HepG2 (cell line): ENCODE results near the gene SAMD4A. TPM values are rescaled to one million over a fixed set of nuclear protein-coding genes. Genes with fewer than 3 reads are reported as not detected.
A peak's percentile ranks its signal among the peaks of the same experiment; 100 is the strongest.

Source experiments
- ATAC-seq: fragments of 200-7000 bp; cut with Tn5 transposase; 3 replicates; pipeline ENCODE4 v1.9.1; 2020; ENCODE audit warnings: mild to moderate bottlenecking, moderate library complexity
- BruUV-seq: library from RNA; stranded (reverse); fragments of 400-500 nt; replicated peaks from 2 replicates; lab custom pipeline; 2021; lab: Mats Ljungman, UMichigan
- CTCF ChIA-PET: fragments of 300-600 bp; formaldehyde crosslinking; extraction: SDS; loops from one replicate; lab custom pipeline; 2021; ENCODE audit warnings: low total read pairs, inconsistent platforms, low intra/inter-chr PET ratio; lab: Yijun Ruan, JAX
- POLR2A ChIA-PET: fragments of 350-600 bp; sonication (Branson Sonifier 250); formaldehyde crosslinking; loops from one replicate; lab custom pipeline; 2020; ENCODE audit warnings: antibody characterized with exemption, inconsistent platforms; lab: Yijun Ruan, JAX
- DNase-seq: peaks from one replicate; pipeline ENCODE4 v3.0.0-alpha.2; 2015; ENCODE audit warnings: low spot score
- FAIRE-seq: peaks from 3 replicates; lab custom pipeline; 2011; peaks lifted over from hg19 to GRCh38; lab: Jason Lieb, UNC
- H2AFZ ChIP-seq: one replicate; pipeline ENCODE4 v1.6.1; 2011; ENCODE audit warnings: low read length, inconsistent platforms
- H3K27ac ChIP-seq: fragments of 300-600 bp; 3 replicates; pipeline ENCODE4 v1.8.0; 2011; ENCODE audit warnings: mixed run types, mild to moderate bottlenecking, mixed read lengths, low read length, inconsistent platforms; ENCODE audit not compliant: insufficient read depth; ENCODE audit errors: extremely low read length
- H3K27me3 ChIP-seq, 2 experiments: fragments of 200-600 bp in 1 of 2; 2 replicates in 1 of 2; 3 replicates in 1 of 2; pipeline versions ENCODE4 v1.6.0 to v1.8.0; 2011; ENCODE audit warnings: low read length in 2 of 2, mild to moderate bottlenecking in 2 of 2, moderate library complexity in 2 of 2, inconsistent platforms in 1 of 2; ENCODE audit not compliant: insufficient read depth in 2 of 2, control insufficient read depth in 1 of 2
- H3K36me3 ChIP-seq, 2 experiments: fragments of 200-600 bp in 1 of 2; replicated peaks in 1 of 2; 2 replicates in 1 of 2; 3 replicates in 1 of 2; pipeline versions ENCODE4 v1.5.1 to v1.8.0; 2011; ENCODE audit warnings: low read length in 2 of 2, inconsistent platforms in 1 of 2; ENCODE audit not compliant: insufficient read depth in 2 of 2, control insufficient read depth in 1 of 2
- H3K4me1 ChIP-seq: 2 replicates; pipeline ENCODE4 v1.5.1; 2012; ENCODE audit warnings: low read length, inconsistent platforms; ENCODE audit not compliant: insufficient read depth
- H3K4me2 ChIP-seq: 2 replicates; pipeline ENCODE4 v1.6.0; 2011; ENCODE audit warnings: low read depth, low read length, inconsistent platforms
- H3K4me3 ChIP-seq, 3 experiments: fragments of 200-600 bp in 1 of 3; sonication (generic), shearing (Covaris generic) in 1 of 3; replicated peaks in 1 of 3; 2 replicates each; pipeline ENCODE4 v1.5.1; 2011 to 2016; ENCODE audit warnings: low read length in 3 of 3, inconsistent platforms in 2 of 3, low read depth in 2 of 3, mild to moderate bottlenecking in 2 of 3, control low read depth in 1 of 3, mixed read lengths in 1 of 3; ENCODE audit not compliant: insufficient read depth in 1 of 3
- H3K79me2 ChIP-seq: one replicate; pipeline ENCODE4 v1.6.1; 2011; ENCODE audit warnings: low read length, inconsistent platforms; ENCODE audit not compliant: insufficient read depth
- H3K9ac ChIP-seq: 2 replicates; pipeline ENCODE4 v1.6.0; 2011; ENCODE audit warnings: mild to moderate bottlenecking, low read depth, low read length, inconsistent platforms; ENCODE audit not compliant: insufficient read depth
- H3K9me3 ChIP-seq: 2 replicates; pipeline ENCODE4 v1.5.1; 2012; ENCODE audit warnings: mild to moderate bottlenecking, low read length
- H4K20me1 ChIP-seq: 2 replicates; pipeline ENCODE4 v1.6.0; 2011; ENCODE audit warnings: inconsistent platforms, mild to moderate bottlenecking, low read length, moderate library complexity; ENCODE audit not compliant: insufficient read depth
- CAMTA2 ChIP-seq: sonication (generic); formaldehyde crosslinking; IDR thresholded peaks from 2 replicates; pipeline ENCODE4 v1.4.0; 2020; ENCODE audit warnings: mild to moderate bottlenecking, missing genetic modification reagents, borderline replicate concordance
- HNF4A ChIP-seq: sonication (generic); formaldehyde crosslinking; IDR thresholded peaks from 2 replicates; pipeline ENCODE4 v1.4.0; 2020; ENCODE audit warnings: missing genetic modification reagents
- KLF13 ChIP-seq: sonication (generic); formaldehyde crosslinking; IDR thresholded peaks from 2 replicates; pipeline ENCODE4 v1.4.0; 2020; ENCODE audit warnings: mild to moderate bottlenecking, missing genetic modification reagents
- KLF15 ChIP-seq: sonication (generic); formaldehyde crosslinking; IDR thresholded peaks from 2 replicates; pipeline ENCODE4 v1.8.1; 2023; ENCODE audit warnings: borderline replicate concordance, mild to moderate bottlenecking, inconsistent platforms, missing genetic modification reagents, mixed read lengths
- MAZ ChIP-seq, 2 experiments: sonication (generic) in 1 of 2; formaldehyde crosslinking in 1 of 2; IDR thresholded peaks; 2 replicates each; pipeline versions ENCODE4 v1.5.0 to v1.6.1; 2012 to 2020; ENCODE audit warnings: low read depth in 2 of 2, mild to moderate bottlenecking in 2 of 2, borderline replicate concordance in 1 of 2, improper control_type of control experiment in 1 of 2, low read length in 1 of 2, missing genetic modification reagents in 1 of 2, moderate library complexity in 1 of 2
- NONO ChIP-seq, 2 experiments: fragments of 450-650 bp in 1 of 2; sonication (generic) in 1 of 2; formaldehyde crosslinking in 1 of 2; IDR thresholded peaks in 1 of 2; conservative IDR thresholded peaks in 1 of 2; 2 replicates each; pipeline versions ENCODE4 v1.6.1 to v1.8.0; 2017 to 2022; ENCODE audit warnings: mild to moderate bottlenecking in 1 of 2, missing genetic modification reagents in 1 of 2, moderate library complexity in 1 of 2
- STAG1 ChIP-seq: sonication (generic); formaldehyde crosslinking; IDR thresholded peaks from 2 replicates; pipeline ENCODE4 v1.4.0; 2020; ENCODE audit warnings: missing genetic modification reagents
- XRCC5 ChIP-seq: fragments of 200-400 bp; formaldehyde crosslinking; optimal IDR thresholded peaks from 2 replicates; pipeline ENCODE3; 2017; ENCODE audit warnings: mild to moderate bottlenecking, low read length
- ZNF230 ChIP-seq: sonication (generic); formaldehyde crosslinking; IDR thresholded peaks from 2 replicates; pipeline ENCODE4 v1.4.0; 2020; ENCODE audit warnings: mild to moderate bottlenecking, missing genetic modification reagents
- ZNF768 ChIP-seq: sonication (generic); formaldehyde crosslinking; IDR thresholded peaks from 2 replicates; pipeline ENCODE4 v1.4.0; 2020; ENCODE audit warnings: missing genetic modification reagents
- WGBS: methylation state at CpG from one replicate; pipeline ENCODE4 v1.1.6; 2017; ENCODE audit warnings: low lambda C conversion rate; 5-methylcytosine and 5-hydroxymethylcytosine counted together
- in situ Hi-C: cut with HindIII; loops from 2 replicates; pipeline ENCODE4 v1.10.0; 2017; ENCODE audit warnings: low pct_unique_long_range_greater_than_20kb; ENCODE audit not compliant: extremely low pct_ligation_motif_present
- intact Hi-C: fragments of 100-400 bp; cut with micrococcal nuclease; formaldehyde crosslinking; loops from one replicate; pipeline ENCODE4 v1.10.0; 2022; ENCODE audit not compliant: unreplicated experiment
- polyA plus RNA-seq, 8 experiments: library from polyadenylated mRNA; depleted of rRNA in 3 of 8; stranded (reverse) in 7 of 8; unstranded in 1 of 8; fragments of >200 nt; fragmentation: Illumina TruSeq in 4 of 8; extraction: Trizol in 4 of 8; gene quantifications; 2 replicates each; pipeline versions ENCODE4 v1.2.1 to v1.2.3, GENCODE V29; 2011 to 2016; ENCODE audit warnings: low read depth in 4 of 8, missing spikeins in 1 of 8, mixed read lengths in 1 of 8; ENCODE audit not compliant: insufficient read depth in 1 of 8
- total RNA-seq, 5 experiments: library from RNA; depleted of rRNA; stranded (reverse); fragments of >200 nt; fragmentation: Illumina TruSeq; extraction: Trizol; gene quantifications; 2 replicates each; pipeline ENCODE4 v1.2.3, GENCODE V29; 2016; ENCODE audit warnings: low read depth in 1 of 5
- TF ChIP-seq, protein P1 (sequence below): sonication (generic); formaldehyde crosslinking; IDR thresholded peaks from 2 replicates; pipeline ENCODE4 v1.5.0; 2020; ENCODE audit warnings: mild to moderate bottlenecking, missing genetic modification reagents

Gene SAMD4A
- total and polyA plus RNA-seq, 2 of the 13 experiments (the other 11 are each of a cell fraction or from before 2014, with no cell fraction given): 11.8 to 13.0 TPM

GRCh38 chr14:54772451-54772881, 205.5 kb downstream of the SAMD4A start:
- in situ Hi-C loops (loop anchor here (5.0 kb wide), 1 partner anchor 205 kb away; the partner anchor contains the start of gene SAMD4A), intact Hi-C loops (no loop called here)
- Histone ChIP-seq H3K36me3 (peaks cover 41 to 86% of the 10 kb centered on the region in 2 experiments), H3K4me1 (peaks cover 25% of the 10 kb centered on the region), H2AFZ (no peak overlapping the region), H3K27me3 (no peaks in the 10 kb centered on the region), H3K4me2 (no peak overlapping the region), H3K4me3 (no peak overlapping the region), H3K27ac (no peak overlapping the region), H3K9me3 (no peaks in the 10 kb centered on the region), H3K79me2 (no peaks in the 10 kb centered on the region), H4K20me1 (no peaks in the 10 kb centered on the region), H3K9ac (no peak overlapping the region)
- ChIA-PET POLR2A (no interaction called here), CTCF (interaction anchor here (3.0 kb wide), 1 partner anchor 208 kb away, joined by 39 read pairs; no protein-coding TSS in a partner anchor)
- 95% methylated on average over 7 of the region's 7 CpGs for WGBS
- FAIRE-seq (no peak), DNase-seq (no peak), ATAC-seq (no peak)
- TF ChIP-seq KLF15 (no peak), KLF13 (no peak), ZNF230 (CRISPR knock-in tag) (no peak)
- BruUV-seq: no TSS peak

DNA sequence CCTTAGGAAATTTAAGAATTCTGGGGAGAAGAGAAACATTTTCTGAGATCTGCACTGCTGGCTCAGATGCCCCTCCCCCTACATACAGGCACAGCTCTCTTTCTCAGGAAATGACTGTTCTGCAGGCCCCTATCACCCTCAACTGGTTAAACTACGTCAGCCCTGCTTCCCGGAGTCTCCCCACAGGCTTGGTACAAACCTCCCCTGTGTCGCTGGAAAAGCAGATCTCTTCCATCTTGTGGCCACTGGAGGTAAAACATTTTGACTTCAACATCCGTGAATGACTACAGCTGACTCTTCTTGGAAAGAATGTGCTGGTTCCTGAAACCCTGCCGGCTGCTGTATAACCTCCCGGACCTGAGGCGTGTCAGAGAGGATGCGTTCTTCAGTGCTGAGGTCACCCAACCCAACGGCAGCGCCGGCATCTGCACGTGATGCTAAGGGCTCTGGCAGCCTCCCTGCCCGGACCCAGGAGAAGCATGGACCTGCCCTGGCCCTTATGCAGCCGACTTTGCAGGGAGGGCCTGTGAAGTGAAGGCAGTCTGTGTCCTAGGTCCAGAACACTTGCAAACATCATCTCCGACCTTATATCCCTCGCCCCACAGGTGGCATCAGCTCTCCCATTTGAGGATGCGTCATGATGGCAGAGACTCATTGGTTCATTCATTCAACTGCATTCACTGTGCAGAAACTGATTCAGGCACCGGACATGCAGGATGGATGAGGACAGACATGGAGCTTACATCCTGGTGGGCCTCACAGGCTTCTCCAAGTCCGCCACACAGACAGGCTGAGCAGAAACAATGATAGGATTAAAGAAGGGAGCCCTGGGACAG, 206.5 kb downstream of the SAMD4A start:
- Histone ChIP-seq H3K27me3 (no peaks in the 10 kb centered on the region), H3K9me3 (no peaks in the 10 kb centered on the region), H3K27ac (peak overlapping the region; percentile 8), H3K4me2 (no peak overlapping the region), H2AFZ (no peak overlapping the region), H4K20me1 (no peaks in the 10 kb centered on the region), H3K36me3 (peaks cover 43 to 84% of the 10 kb centered on the region in 2 experiments), H3K4me1 (peaks cover 25% of the 10 kb centered on the region), H3K79me2 (no peaks in the 10 kb centered on the region), H3K4me3 (no peak overlapping the region), H3K9ac (no peak overlapping the region)
- ChIA-PET POLR2A (no interaction called here), CTCF (interaction anchor here (3.0 kb wide), 1 partner anchor 209 kb away, joined by 39 read pairs; no protein-coding TSS in a partner anchor)
- no TSS peak for BruUV-seq
- intact Hi-C loops: loop anchor here (1.0 kb wide), 1 partner anchor 209 kb away; no protein-coding TSS in a partner anchor
- FAIRE-seq: peak; percentile 88
- WGBS: 77% methylated on average over 15 of the region's 19 CpGs
- in situ Hi-C loops: loop anchor here (5.0 kb wide), 1 partner anchor 206 kb away; the partner anchor contains the start of gene SAMD4A
- ATAC-seq: peak; percentile 93
- peak; percentile 78 for DNase-seq
- TF ChIP-seq CAMTA2 (CRISPR knock-in tag) (no peak), STAG1 (CRISPR knock-in tag) (peak; percentile 70), MAZ (IDR thresholded peaks at IDR 0.05; ENCODE audit: borderline replicate concordance, low read depth, low read length) (no peak), MAZ (CRISPR knock-in tag; IDR thresholded peaks at IDR 0.05; ENCODE audit: low read depth) (no peak), NONO (IDR thresholded peaks at IDR 0.05) (no peak), NONO (CRISPR knock-in tag; conservative IDR thresholded peaks at IDR 0.05) (0 out of 2 replicates have a peak, but pooled peaks have one; percentile 48), XRCC5 (peak; percentile 57), HNF4A (CRISPR knock-in tag) (no peak), ZNF768 (CRISPR knock-in tag) (no peak)
- TF ChIP-seq, protein P1, sequence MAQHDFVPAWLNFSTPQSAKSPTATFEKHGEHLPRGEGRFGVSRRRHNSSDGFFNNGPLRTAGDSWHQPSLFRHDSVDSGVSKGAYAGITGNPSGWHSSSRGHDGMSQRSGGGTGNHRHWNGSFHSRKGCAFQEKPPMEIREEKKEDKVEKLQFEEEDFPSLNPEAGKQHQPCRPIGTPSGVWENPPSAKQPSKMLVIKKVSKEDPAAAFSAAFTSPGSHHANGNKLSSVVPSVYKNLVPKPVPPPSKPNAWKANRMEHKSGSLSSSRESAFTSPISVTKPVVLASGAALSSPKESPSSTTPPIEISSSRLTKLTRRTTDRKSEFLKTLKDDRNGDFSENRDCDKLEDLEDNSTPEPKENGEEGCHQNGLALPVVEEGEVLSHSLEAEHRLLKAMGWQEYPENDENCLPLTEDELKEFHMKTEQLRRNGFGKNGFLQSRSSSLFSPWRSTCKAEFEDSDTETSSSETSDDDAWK (CRISPR knock-in tag): no peak
